Lung (tissue), 12 donors: ENCODE data around the gene C1orf50. TPM values are rescaled to one million over a fixed set of nuclear protein-coding genes. Genes with fewer than 3 reads are reported as not detected.

ENCODE experiments used
- ATAC-seq: fragments of 200-7000 bp; cut with Tn5 transposase; one replicate; pipeline ENCODE4 v1.9.1; 2020; ENCODE audit warnings: moderate number of reproducible peaks; ENCODE audit not compliant: insufficient read depth, low FRiP score
- DNase-seq, 3 donors: peaks; one replicate each; pipeline ENCODE4 v3.0.0-alpha.2; 2013 to 2017
- H3K27ac ChIP-seq, 2 donors: one replicate each; pipeline ENCODE4 v1.5.1; 2013; ENCODE audit warnings: mild to moderate bottlenecking in 2 of 2, moderate library complexity in 2 of 2, control low read depth in 1 of 2, inconsistent platforms in 1 of 2, low read depth in 1 of 2, low read length in 1 of 2
- H3K27me3 ChIP-seq, 3 donors: one replicate each; pipeline ENCODE4 v1.5.1; 2013; ENCODE audit warnings: low read length in 2 of 3; ENCODE audit not compliant: control insufficient read depth in 3 of 3, insufficient read depth in 3 of 3
- H3K36me3 ChIP-seq, 4 donors: one replicate each; pipeline ENCODE4 v1.5.1; 2013; ENCODE audit warnings: low read length in 4 of 4, mild to moderate bottlenecking in 1 of 4, moderate library complexity in 1 of 4; ENCODE audit not compliant: control insufficient read depth in 4 of 4, insufficient read depth in 4 of 4
- H3K4me1 ChIP-seq, 5 donors: one replicate each; pipeline ENCODE4 v1.5.1; 2013; ENCODE audit warnings: low read length in 5 of 5, mild to moderate bottlenecking in 2 of 5, moderate library complexity in 1 of 5; ENCODE audit not compliant: control insufficient read depth in 5 of 5, insufficient read depth in 5 of 5
- H3K4me3 ChIP-seq: one replicate; pipeline ENCODE4 v1.5.1; 2013; ENCODE audit warnings: mild to moderate bottlenecking, control low read depth, moderate library complexity
- H3K9ac ChIP-seq, 2 donors: one replicate each; pipeline ENCODE4 v1.5.1; 2013; ENCODE audit warnings: low read length in 2 of 2, control low read depth in 1 of 2; ENCODE audit not compliant: insufficient read depth in 1 of 2
- H3K9me3 ChIP-seq, 4 donors: one replicate each; pipeline ENCODE4 v1.5.1; 2013; ENCODE audit warnings: low read length in 3 of 4, mild to moderate bottlenecking in 1 of 4, moderate library complexity in 1 of 4; ENCODE audit not compliant: control insufficient read depth in 4 of 4, insufficient read depth in 3 of 4
- WGBS, 2 donors: extraction: QIAGEN DNeasy Blood & Tissue Kit; methylation state at CpG; one replicate each; pipeline ENCODE4 v1.1.7; 2013; 5-methylcytosine and 5-hydroxymethylcytosine counted together
- polyA plus RNA-seq, 2 donors: library from polyadenylated mRNA; stranded (reverse); fragments of 200-250 nt; gene quantifications; one replicate each; pipeline ENCODE4 v1.2.1, GENCODE V29; 2013
- total RNA-seq, 2 donors: library from RNA; depleted of rRNA in 1 of 2; stranded (reverse); fragments of >200 nt in 1 of 2; gene quantifications; one replicate each; pipeline ENCODE4 v1.2.1, GENCODE V29; 2014 to 2021
- TF ChIP-seq, protein P1 (sequence below): IDR thresholded peaks from 2 replicates; pipeline ENCODE4 v1.5.1; 2012; ENCODE audit warnings: mild to moderate bottlenecking; ENCODE audit errors: control extremely low read depth, extremely low read depth
- donor health status: control.
- donor health status: control.
- donor health status: Bipolar disorder and iron deficiency.
- donor health status: healthy.
- donor health status: DM: yes; HTN: yes; CAD: no.

C1orf50 gene
- total and polyA plus RNA-seq, 4 donors = 2.6 to 4.6 (median 3.6) TPM

DNA sequence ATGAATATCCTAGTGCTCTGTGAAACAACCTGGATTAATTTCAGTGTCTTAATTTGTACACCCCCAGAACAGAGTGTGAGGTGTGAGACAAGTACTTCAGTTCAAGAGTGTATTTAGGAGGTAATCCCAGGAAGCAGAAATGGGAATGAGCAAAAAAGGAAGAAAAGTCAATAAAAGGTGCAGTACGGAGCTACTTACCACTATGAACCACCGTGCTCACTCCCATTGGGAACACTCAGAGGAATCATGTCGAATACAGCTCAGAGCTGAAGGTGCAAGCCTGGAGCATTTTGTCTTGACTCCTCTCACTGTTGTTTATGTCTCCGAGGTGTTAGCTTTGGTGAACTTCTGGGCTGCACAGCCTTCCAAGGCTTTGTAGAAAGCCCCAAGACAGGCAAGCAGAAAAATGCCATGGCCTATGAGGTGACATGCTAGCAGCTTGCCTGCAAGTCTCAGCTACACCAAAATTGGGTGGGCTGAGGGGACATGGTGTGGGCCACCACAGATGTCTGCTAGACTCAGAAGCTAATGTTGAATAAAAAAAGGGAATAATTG, 57.5 kb downstream of the C1orf50 start:
- H3K36me3 ChIP-seq = peaks cover 0 to 4% (median 0%) of the 10 kb centered on the region in 4 donors
- no peaks in the 10 kb centered on the region for H3K9me3 ChIP-seq
- H3K4me1 ChIP-seq = peaks cover 0 to 6% (median 2%) of the 10 kb centered on the region in 5 donors
- TF ChIP-seq, protein P1, sequence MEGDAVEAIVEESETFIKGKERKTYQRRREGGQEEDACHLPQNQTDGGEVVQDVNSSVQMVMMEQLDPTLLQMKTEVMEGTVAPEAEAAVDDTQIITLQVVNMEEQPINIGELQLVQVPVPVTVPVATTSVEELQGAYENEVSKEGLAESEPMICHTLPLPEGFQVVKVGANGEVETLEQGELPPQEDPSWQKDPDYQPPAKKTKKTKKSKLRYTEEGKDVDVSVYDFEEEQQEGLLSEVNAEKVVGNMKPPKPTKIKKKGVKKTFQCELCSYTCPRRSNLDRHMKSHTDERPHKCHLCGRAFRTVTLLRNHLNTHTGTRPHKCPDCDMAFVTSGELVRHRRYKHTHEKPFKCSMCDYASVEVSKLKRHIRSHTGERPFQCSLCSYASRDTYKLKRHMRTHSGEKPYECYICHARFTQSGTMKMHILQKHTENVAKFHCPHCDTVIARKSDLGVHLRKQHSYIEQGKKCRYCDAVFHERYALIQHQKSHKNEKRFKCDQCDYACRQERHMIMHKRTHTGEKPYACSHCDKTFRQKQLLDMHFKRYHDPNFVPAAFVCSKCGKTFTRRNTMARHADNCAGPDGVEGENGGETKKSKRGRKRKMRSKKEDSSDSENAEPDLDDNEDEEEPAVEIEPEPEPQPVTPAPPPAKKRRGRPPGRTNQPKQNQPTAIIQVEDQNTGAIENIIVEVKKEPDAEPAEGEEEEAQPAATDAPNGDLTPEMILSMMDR = no peak
- DNase-seq (no peak), ATAC-seq (no peak)
- 91 to 96% methylated on average over 4 of the region's 4 CpGs for WGBS, 2 donors
- H3K27me3 ChIP-seq = no peaks in the 10 kb centered on the region
- no peak overlapping the region for H3K9ac ChIP-seq
- H3K4me3 ChIP-seq = no peak overlapping the region
- no peak overlapping the region for H3K27ac ChIP-seq

GRCh38 chr1:42825036-42825851, 58.2 kb downstream of the C1orf50 start:
- no peak for ATAC-seq
- TF ChIP-seq, protein P1 = no peak
- WGBS, 2 donors = 85 to 92% methylated on average over 10 of the region's 10 CpGs
- no peak overlapping the region for H3K4me3 ChIP-seq
- peak in 2 of 3 donors; percentile 20 to 21 for DNase-seq
- H3K4me1 ChIP-seq = peaks cover 0 to 6% (median 2%) of the 10 kb centered on the region in 5 donors
- no peak overlapping the region for H3K9ac ChIP-seq
- H3K36me3 ChIP-seq = peaks cover 0 to 6% (median 2%) of the 10 kb centered on the region in 4 donors
- H3K27me3 ChIP-seq = no peaks in the 10 kb centered on the region
- H3K27ac ChIP-seq = no peak overlapping the region
- no peaks in the 10 kb centered on the region for H3K9me3 ChIP-seq

Other genes with a start within 250 kb of the C1orf50 start
- 10 to 100 TPM; 28.6 to 31.0 TPM for gene PPIH, start 108.8 kb upstream of the C1orf50 start, total RNA-seq
- 10 to 100 TPM; 31.8 to 68.1 TPM for gene PPIH, start 108.8 kb upstream of the C1orf50 start, polyA plus RNA-seq
- gene YBX1, start 84.8 kb upstream of the C1orf50 start, total RNA-seq = 100 to 1,000 TPM; 298 to 617 TPM
- gene YBX1, start 84.8 kb upstream of the C1orf50 start, polyA plus RNA-seq = 100 to 1,000 TPM; 560 to 617 TPM
- 1 to 10 TPM in 1 of 2 donors, not detected in 1; 2.0 TPM for gene CLDN19, start 27.0 kb upstream of the C1orf50 start, total RNA-seq
- under 1 TPM; 0.01 to 0.04 TPM for gene CLDN19, start 27.0 kb upstream of the C1orf50 start, polyA plus RNA-seq
- gene P3H1, start 221 bp upstream of the C1orf50 start, total RNA-seq = 10 to 100 TPM; 38.5 to 49.0 TPM
- gene P3H1, start 221 bp upstream of the C1orf50 start, polyA plus RNA-seq = 10 to 100 TPM; 31.0 to 31.5 TPM
- gene TMEM269, start 17.7 kb downstream of the C1orf50 start, total RNA-seq = under 1 TPM; 0.09 TPM
- under 1 TPM; 0.03 to 0.06 TPM for gene TMEM269, start 17.7 kb downstream of the C1orf50 start, polyA plus RNA-seq
- 10 to 100 TPM; 15.3 to 19.8 TPM for gene ERMAP, start 49.9 kb downstream of the C1orf50 start, total RNA-seq
- gene ERMAP, start 49.9 kb downstream of the C1orf50 start, polyA plus RNA-seq = 1 to 10 TPM; 4.8 to 6.0 TPM
- gene SVBP, start 50.1 kb downstream of the C1orf50 start, total RNA-seq = 10 to 100 TPM; 12.5 to 31.7 TPM
- 10 to 100 TPM; 20.3 to 35.3 TPM for gene SVBP, start 50.1 kb downstream of the C1orf50 start, polyA plus RNA-seq
- gene ZNF691, start 79.4 kb downstream of the C1orf50 start, total RNA-seq = 10 to 100 TPM in 1 of 2 donors, 1 to 10 TPM in 1; 8.2 to 14.5 TPM
- gene ZNF691, start 79.4 kb downstream of the C1orf50 start, polyA plus RNA-seq = 1 to 10 TPM; 6.6 to 8.4 TPM
- 100 to 1,000 TPM in 1 of 2 donors, 10 to 100 TPM in 1; 20.1 to 143 TPM for gene SLC2A1, start 191.6 kb downstream of the C1orf50 start, total RNA-seq
- gene SLC2A1, start 191.6 kb downstream of the C1orf50 start, polyA plus RNA-seq = 10 to 100 TPM in 1 of 2 donors, 1 to 10 TPM in 1; 9.5 to 37.1 TPM